GM19452 (cell line): Measurements from ENCODE around the gene DNASE2B.
A peak's percentile ranks its signal among the peaks of the same experiment; 100 is the strongest.
"Not testable (repeated sequence)": the region's sequence is repeated elsewhere in the genome, so short reads cannot be mapped to it uniquely, and the experiment has no call there.

Source experiments
- ATAC-seq: cut with Tn5 transposase; IDR thresholded peaks from one replicate; pipeline ENCODE4 v1.9.1; 2021; ENCODE audit not compliant: unreplicated experiment

DNASE2B gene

DNA sequence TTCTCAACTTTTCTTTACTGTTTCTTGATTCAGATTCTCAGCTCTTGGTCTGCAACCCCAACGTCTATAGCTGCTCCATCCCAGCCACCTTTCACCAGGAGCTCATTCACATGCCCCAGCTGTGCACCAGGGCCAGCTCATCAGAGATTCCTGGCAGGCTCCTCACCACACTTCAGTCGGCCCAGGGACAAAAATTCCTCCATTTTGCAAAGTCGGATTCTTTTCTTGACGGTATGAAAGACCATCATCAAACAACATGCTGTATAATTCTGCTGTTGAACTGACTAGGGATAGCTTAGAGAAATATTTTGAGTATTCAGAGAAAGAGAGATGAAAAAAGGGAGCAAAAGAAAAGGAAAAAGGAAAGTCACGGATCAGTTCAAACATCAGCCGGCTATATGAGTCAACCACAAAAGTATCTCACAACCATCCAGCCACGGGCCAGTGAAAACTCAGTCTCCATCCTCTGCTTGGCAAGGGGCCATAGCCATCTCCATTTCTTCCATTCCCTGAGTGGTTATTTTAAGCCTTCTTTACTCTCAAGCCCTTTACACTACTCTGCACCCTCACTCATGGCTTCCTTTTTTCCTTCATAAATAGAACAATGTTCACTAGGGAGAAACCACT, 14.1 kb downstream of the DNASE2B start:
- no peak for ATAC-seq

DNA sequence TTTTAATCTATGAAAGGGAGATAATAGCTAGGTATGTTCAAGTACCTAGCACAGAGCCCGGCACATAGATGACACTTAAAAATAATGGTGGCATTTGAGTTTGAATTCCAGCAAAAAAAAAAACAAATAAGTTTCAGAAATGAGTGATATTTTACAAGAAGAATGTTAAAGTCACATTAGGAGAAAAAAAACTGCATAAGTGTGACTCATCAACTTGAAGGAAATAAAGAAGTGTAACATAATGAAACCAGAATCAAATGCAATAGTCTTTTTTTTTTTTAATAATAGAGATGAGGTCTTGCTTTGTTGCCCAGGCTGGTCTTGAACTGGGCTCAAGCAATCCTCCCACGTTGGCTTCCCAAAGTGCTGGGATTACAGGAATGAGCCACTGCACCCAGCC, 17.1 kb downstream of the DNASE2B start:
- ATAC-seq = no peak

DNA sequence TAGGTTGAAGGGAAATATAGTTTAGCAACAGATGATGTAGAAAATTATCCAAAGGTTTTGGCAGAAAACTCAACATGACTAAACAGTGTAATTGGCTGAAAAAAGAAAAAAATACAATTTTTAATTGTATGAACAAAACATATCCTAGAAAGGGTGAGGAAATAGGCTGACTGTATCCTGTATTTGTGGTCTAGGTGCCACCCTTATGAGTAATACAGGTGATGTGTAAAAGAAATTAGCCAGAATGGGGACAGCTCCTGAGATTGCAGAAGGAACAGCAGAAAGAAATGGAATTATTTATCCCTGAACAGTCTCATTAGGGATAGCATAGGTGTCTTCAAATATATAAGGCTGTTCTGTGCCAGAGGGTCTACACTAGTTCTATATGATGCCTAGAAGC, 24.6 kb downstream of the DNASE2B start:
- no peak for ATAC-seq

DNA sequence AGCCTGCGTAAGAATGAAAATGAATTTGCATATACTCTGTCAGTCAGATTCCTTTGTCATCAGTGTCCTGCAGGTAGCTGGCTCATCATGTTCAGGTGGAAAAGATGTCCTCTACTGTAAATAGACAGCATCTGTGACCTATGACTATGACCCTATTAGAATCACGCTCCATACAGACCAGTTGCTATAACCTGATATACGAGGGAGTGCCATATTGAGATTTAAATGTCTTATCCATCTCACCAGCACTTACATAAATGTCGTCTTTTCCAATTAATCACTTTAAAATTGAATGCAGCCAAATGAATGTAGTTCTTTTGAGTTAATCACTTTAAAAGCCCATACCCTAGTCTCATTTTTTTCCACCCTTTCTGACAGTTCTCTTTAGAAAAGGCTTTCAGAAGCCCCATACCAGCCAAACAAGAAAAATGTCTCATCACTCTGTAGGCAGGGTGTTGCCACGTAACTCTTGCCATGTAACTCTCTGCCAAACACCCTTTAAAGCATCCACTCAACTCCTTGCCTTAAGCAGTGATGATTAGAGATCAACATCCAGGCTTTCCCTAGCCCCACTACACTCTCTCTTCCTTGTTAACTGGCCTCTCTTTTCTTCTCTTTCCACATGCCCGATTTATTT, 26.3 kb downstream of the DNASE2B start:
- no peak for ATAC-seq

DNA sequence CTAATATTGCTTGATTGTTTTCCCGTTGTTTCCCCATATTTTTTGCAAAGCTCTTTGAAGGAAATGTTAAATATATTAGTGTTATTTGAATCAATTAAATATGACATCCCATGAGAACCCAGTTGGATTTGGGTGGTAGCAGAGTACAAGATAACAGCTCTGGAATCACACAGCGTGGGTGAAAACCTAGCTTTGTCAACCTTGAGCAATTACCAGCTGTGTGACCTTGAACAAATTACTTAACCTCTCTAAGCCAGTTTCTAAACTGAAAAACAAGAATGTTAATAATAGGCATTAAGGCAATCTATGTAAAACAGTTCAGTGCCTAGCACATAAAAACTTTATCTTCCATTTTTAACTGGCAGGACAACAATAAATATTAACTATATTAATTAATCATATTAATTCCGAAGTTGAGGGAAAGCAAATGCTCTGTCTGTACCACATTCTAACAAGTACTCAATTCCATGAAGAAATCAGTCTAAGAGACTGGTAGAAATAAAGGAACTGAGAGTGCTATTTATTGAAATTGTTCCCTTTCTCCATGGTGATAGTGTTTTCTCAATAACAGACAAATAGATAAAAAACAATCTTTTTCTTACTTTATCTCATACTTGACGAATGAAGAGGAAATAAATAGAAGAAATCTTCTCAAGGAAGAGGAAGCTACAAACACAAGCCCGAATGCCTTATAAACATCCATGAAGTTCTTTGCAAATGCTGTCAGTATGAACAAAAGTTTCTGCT, 27.0 kb downstream of the DNASE2B start:
- ATAC-seq = no peak

DNA sequence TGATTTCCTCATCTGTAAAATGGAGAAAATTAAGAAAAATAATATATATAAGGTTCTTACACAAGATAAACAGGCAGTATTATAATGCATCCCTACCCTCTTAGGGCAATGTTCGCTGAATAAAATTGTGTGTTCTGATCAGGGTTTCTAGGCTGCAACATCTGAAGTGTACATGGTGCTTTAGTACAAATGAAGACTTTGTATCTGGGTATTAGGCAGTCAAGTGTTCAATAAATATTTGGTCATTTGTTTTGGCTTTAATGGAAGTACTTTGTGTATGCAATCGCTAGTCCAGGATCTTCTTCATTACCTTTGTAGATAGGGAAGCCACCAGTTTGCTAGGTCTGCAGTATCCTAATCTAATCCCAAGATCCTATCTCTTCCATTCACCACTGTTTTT, 28.1 kb downstream of the DNASE2B start:
- no peak for ATAC-seq

DNA sequence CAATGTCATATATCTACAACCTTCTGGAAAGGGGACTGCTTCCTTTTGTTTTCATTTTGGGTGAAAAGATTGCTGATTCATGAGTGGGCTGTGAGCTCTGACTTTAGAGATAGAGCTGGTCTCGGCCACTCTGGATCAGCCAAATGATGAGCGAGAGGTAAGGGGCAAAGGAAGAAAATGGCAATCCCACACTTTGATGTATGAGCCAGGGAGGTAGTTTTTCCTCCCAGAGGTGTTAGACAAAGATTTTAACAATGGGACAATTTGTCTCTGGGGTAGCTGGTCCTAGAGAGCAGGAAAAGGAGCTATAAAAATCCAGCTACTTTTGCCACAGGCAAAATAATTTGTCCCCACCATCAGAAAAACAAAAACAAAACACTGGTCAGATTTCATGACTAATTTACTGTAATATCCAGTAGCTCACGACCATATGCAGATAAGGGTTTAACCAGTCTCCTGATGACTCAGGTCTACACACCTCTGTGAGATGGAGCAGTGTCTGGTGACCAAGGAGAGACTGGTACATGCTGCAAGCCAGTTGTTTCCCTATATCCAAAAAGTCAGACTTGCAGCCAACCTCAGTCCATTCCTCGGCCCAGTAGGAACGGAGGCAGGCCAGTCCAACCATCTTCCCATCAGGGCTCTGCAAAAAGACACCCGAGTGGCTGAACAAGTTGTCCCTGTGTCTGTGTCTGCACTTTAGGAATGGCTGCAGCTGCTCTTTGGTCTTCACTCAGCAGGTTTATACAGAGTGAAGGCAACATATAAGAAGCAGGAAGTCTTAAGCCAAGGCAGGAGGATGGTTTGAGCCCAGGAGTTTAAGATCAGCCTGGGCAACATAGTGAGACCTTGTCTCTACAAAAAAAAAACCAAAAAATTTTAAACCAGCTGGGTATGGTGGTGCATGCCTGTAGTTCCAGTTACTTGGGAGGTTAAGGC, 29.2 kb downstream of the DNASE2B start:
- ATAC-seq = no peak

DNA sequence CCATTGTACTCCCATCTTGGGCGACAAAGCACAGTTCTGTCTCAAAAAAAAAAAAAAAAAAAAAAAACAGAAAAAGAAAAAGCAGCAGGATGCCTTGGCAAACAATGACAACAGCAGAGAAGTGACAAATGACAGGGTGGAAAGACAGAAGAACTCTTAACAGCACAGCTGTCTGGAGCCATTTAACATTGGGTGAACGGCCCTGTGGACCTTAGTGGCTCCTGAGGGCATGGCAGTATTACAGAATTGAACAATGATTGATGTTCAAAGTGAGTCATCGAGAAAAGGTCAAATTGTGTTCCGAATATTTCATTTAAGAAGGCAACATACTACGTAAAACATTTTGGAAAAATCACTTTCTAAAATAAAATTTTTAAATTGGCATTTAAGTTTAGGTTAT, 30.0 kb downstream of the DNASE2B start:
- ATAC-seq = no peak

DNA sequence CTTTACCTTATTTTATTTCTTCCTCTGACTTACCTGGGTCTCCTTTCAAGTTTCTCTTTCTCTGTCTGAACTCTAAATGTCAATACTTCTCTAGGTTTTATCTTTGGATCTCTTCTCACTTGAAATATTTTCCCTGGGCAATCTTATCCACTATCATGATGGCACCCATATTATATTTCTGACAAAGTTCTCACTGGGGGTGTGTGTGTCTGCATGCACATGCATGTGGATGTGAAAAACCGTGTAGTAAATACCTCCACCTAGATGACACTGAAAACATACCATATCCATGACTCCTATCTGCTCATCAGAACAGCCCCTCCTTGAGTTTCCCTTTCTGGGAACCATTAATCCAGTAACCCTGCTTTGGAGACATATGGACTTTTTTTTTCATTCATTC, 30.9 kb downstream of the DNASE2B start:
- no peak for ATAC-seq

DNA sequence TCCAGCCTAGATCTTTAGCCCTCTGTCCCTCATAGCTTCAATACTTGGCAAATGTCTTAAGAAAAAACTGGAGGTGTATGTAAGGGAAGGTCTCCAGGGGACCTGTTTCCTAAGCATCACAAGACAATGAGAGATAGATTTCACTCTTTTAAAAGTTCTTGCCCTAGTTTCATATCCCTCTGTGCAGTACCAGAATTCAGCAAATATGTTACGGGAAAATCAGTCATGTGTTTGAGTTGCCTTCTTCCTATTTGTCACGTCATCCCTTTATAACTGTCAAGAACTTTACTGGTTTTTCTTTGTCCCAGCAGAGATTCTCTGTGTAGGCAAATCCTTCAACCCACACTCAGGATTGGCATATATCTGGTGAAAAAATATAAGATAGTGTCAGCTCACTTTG, 32.3 kb downstream of the DNASE2B start:
- no peak for ATAC-seq

DNA sequence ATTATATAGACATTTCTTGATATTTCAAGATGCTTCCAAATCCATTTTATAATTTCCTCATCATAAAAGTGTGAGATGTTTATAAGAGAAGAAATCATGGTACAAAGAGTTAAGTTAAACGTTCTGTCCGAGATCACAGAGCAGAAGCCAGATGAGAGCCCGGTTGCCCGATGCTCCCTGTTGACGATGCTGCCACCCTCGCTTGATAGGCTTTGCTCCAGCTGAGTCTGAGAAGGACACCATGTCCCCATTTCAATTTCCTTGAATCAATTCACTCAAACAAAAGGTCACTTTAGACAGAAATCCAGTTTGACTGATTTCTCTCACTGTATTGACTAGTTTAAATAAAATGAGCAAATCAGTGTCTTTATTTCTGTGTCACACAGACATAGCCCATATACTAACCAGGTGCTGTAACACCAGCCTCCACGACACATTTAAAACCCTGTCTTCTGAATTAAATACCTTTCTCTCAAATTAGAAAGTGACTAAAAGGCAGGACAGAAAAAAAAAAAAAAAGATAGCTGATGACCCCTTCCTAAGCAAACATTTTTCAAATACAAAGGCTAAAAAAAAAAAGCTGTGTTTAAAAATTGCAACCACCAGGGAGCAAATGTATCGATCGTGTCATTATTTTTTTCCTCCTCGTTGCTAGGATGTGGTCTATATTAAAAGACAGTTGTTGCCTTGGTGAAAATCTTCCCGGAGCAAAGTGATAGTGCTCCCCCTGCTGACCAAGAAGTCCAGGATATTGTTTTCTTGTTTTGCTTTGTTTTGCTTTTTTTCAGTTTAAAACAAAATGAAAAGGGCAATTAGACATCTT, 35.2 kb downstream of the DNASE2B start:
- ATAC-seq = peak; percentile 56

DNA sequence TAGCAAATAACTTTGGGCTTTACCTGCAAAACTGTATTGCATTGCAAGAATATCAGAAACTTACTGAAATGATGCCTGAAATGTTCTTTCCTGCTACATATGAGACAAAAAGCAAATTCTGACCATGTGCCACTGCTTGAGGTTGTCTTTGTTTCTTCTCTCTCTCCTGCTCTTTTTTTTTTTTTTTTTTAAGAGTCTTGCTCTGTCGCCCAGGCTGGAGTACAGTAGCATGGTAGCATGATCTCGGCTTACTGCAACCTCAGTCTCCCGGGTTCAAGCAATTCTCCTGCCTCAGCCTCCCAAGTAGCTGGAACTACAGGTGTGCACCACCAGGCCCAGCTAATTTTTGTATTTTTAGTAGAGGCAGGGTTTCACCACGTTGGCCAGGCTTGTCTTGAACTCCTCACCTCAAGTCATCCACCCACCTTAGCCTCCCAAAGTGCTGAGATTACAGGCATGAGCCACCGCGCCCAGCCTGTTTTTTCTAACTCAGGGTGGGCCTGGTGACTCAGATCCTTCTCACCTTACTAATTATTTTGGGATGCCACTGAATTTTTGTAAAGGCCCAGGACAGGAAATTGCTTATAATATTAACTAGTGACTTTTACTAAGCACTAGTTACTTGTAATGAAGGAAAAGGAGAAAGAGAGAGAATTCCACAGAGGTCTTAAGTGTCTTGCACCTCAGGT, 35.9 kb downstream of the DNASE2B start:
- ATAC-seq = no peak

DNA sequence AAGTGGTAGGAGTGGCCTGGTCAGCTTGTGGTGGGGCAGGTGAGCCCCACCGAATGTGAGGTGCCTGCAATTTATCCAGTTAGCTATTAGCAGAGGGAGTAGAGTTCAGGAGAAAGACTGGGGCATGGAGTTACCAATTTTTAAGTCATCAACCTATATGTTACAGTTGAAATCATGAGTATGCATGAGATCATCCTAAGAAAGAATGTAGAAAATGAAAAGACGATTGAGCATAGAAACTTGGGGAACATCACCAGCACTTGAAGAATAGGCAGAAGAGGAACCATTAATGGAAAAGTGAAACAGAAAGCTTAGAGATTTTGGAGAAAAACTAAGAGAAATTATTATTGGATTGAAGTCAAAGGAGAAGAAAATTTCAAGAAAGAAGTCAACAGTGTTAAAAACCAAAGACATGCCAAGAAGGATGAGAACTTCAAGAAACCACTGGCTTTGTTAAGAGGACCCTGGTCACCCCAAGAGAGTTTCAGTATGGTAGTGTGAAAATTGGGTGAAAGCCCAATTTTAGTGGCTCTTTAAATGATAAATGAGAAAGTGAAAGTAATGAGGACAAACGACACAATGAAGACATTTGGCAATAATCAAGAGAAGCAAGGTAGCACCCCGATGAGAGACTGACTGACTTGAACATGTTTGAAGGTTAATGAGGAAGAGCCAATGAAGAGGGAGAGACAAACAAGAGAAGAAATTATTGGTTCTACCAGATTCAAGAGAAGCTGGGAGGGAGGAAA, 36.7 kb downstream of the DNASE2B start:
- ATAC-seq = peak; percentile 40

DNA sequence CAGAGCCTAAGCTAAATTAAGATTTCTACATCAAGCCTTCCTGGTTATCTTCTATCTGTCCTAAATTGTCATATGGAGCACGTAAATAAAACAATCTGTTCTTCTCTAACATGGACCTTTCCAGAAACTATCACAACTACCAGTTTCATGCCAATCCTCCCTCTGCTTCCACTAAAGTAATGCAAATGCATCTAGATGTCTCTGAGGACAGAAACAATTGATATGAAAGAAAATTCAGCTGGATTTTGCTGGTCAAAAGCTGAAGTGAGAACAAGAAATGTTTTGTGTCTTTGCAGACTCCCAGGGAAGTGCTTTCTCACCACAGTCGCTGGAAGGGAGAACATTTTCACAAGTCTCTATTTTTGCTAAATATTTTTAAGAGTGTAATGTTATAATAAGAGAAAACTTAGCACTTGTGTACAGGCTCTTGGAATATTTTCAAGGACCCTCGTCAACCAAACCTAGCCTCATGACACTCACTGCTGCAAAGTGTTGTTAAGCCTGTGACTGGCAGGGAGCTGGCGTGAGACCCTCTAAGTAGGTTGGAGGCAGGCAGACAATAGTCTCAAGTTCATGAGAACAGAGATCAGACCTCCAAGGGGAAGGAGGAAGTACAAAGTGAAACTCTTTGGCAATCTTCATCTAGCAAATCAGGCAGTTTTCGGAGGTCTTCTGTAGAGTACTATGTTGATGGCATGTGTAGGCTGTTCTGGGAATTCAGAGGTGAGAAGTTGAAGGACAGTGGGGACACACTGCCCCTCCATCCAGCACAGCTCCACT, 38.8 kb downstream of the DNASE2B start:
- peak; percentile 35 for ATAC-seq

DNA sequence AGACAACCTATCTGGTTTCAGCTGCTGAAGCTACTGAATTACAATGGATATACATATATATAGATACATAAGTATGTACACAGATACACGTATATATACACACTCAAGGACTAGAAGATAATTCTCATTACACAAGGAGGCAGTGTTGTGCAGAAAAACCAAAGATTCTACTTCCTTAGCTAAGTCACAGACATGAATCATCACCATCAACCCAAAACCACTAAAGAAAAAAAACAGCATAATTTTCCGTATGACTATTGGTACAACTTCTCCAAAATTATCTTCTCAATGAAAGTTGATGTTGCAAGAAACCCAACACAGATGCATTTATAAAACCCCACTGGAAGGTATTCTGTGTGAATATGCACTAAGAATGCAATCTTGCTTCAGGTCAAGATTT, 44.0 kb downstream of the DNASE2B start:
- peak; percentile 98 for ATAC-seq

DNA sequence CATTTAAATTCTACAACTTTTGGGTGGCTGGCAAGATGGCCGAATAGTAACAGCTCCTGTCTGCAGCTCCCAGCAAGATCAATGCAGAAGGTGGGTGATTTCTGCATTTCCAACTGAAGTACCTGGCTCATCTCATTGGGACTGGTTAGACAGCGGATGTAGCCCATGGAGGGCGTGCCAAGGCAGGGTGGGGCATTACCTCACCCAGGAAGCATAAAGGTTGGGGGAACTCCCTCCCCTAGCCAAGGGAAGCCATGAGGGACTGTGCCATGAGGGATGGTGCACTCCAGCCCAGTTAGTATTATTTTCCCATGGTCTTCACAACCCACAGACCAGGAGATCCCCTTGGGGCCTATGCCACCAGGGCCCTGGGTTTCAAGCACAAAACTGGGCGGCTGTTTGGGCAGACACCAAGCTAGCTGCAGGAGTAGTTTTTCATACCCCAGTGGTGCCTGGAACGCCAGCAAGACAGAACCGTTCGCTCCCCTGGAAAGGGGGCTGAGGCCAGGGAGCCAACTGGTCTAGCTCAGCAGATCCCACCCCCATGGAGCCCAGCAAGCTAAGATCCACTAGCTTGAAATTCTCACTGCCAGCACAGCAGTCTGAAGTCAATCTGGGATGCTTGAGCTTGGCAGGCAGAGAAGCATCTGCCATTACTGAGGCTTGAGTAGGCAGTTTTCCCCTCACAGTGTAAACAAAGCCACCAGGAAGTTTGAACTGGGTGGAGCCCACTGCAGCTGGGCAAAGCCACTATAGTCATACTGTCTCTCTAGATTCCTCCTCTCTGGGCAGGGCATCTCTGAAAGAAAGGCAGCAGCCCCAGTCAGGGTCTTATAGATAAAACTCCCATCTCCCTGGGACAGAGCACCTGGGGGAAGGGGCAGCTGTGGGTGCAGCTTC, 44.7 kb downstream of the DNASE2B start:
- ATAC-seq = not testable (repeated sequence)

DNA sequence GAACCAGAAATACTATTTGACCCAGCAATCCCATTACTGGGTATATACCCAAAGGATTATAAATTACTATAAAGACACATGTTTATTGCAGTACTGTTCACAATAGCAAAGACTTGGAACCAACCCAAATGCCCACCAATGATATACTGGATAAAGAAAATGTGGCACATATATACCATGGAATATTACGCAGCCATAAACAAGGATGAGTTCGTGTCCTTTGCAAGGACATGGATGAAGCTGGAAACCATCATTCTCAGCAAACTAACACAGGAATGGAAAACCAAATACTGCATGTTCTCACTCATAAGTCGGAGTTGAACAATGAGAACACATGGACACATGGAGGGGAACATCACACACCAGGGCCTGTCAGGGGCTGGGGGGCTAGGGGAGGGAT, 50.4 kb downstream of the DNASE2B start:
- ATAC-seq = not testable (repeated sequence)
